CD4-positive, alpha-beta memory T cell (primary cell): Measurements from ENCODE around the gene C11orf98. TPM values are rescaled to one million over a fixed set of nuclear protein-coding genes. Genes with fewer than 3 reads are reported as not detected.

Source experiments
- CTCF ChIA-PET: fragments of 350-600 bp; sonication (Branson Sonifier 250); formaldehyde crosslinking; loops from one replicate; lab custom pipeline; 2021; ENCODE audit warnings: inconsistent platforms; ENCODE audit not compliant: partially characterized antibody; lab: Charles Lee
- POLR2A ChIA-PET: fragments of 350-600 bp; sonication (Branson Sonifier 250); formaldehyde crosslinking; loops from one replicate; lab custom pipeline; 2021; ENCODE audit not compliant: partially characterized antibody; lab: Charles Lee
- DNase-seq, 5 donors: peaks; one replicate each; pipeline versions ENCODE4 v3.0.0 to v3.0.0-alpha.2; 2020 to 2022; ENCODE audit warnings: mixed read lengths in 1 of 5
- H3K27ac ChIP-seq: one replicate; pipeline ENCODE4 v1.7.0; 2013; ENCODE audit warnings: low read depth, low read length
- H3K27me3 ChIP-seq: 2 replicates; pipeline ENCODE4 v1.7.0; 2013; ENCODE audit warnings: mild to moderate bottlenecking, low read length, moderate library complexity; ENCODE audit not compliant: insufficient read depth
- H3K36me3 ChIP-seq: 2 replicates; pipeline ENCODE4 v1.7.0; 2013; ENCODE audit warnings: mild to moderate bottlenecking, low read length, moderate library complexity; ENCODE audit not compliant: insufficient read depth
- H3K4me1 ChIP-seq: 2 replicates; pipeline ENCODE4 v1.7.0; 2013; ENCODE audit warnings: mild to moderate bottlenecking, low read length, moderate library complexity; ENCODE audit not compliant: insufficient read depth
- H3K4me3 ChIP-seq, 2 donors: one replicate each; pipeline ENCODE4 v1.7.0; 2013; ENCODE audit warnings: low read length in 2 of 2, mild to moderate bottlenecking in 1 of 2
- H3K9me3 ChIP-seq, 2 donors: one replicate each; pipeline ENCODE4 v1.7.0; 2013; ENCODE audit warnings: low read length in 2 of 2, control low read depth in 1 of 2; ENCODE audit not compliant: control insufficient read depth in 1 of 2
- H3K27ac Mint-ChIP-seq, 7 donors: one replicate each; pipeline ENCODE4 v1.8.0; 2020 to 2021; ENCODE audit warnings: mixed read lengths in 7 of 7, mild to moderate bottlenecking in 6 of 7, inconsistent platforms in 3 of 7, moderate library complexity in 3 of 7
- H3K27me3 Mint-ChIP-seq, 2 donors: one replicate each; pipeline ENCODE4 v1.8.0; 2020 to 2021; ENCODE audit warnings: mixed read lengths in 2 of 2
- H3K36me3 Mint-ChIP-seq, 2 donors: one replicate each; pipeline ENCODE4 v1.8.0; 2020 to 2021; ENCODE audit warnings: mixed read lengths in 2 of 2, inconsistent platforms in 1 of 2, mild to moderate bottlenecking in 1 of 2
- H3K4me1 Mint-ChIP-seq, 4 donors: one replicate each; pipeline ENCODE4 v1.8.0; 2020 to 2021; ENCODE audit warnings: mixed read lengths in 4 of 4, mild to moderate bottlenecking in 1 of 4
- H3K4me3 Mint-ChIP-seq, 8 donors: one replicate each; pipeline ENCODE4 v1.8.0; 2020 to 2021; ENCODE audit warnings: mixed read lengths in 8 of 8, mild to moderate bottlenecking in 7 of 8, moderate library complexity in 6 of 8, inconsistent platforms in 3 of 8
- H3K9me3 Mint-ChIP-seq, 8 donors: one replicate each; pipeline ENCODE4 v1.8.0; 2020 to 2021; ENCODE audit warnings: mixed read lengths in 8 of 8, mild to moderate bottlenecking in 5 of 8, inconsistent platforms in 3 of 8, moderate library complexity in 1 of 8
- intact Hi-C: fragments of 100-400 bp; cut with micrococcal nuclease; formaldehyde crosslinking; loops from one replicate; pipeline ENCODE4 v1.15.1; 2023
- polyA plus RNA-seq, 2 donors: library from polyadenylated mRNA; unstranded; fragments of 300-500 nt; fragmentation: Illumina TruSeq; gene quantifications; one replicate each; pipeline ENCODE4 v1.2.3, GENCODE V29; 2021
- total RNA-seq, 2 experiments: library from RNA; stranded (reverse); gene quantifications; one replicate each; pipeline ENCODE4 v1.2.3, GENCODE V29; 2021

The C11orf98 gene
- total and polyA plus RNA-seq, 4 experiments from 2014 or later = 48.9 to 94.9 (median 65.5) TPM

GRCh38 chr11:62644220-62644619 lies 20.8 kb downstream of the C11orf98 start:
- Histone ChIP-seq H3K9me3 (no peaks in the 10 kb centered on the region), H3K36me3 (peaks cover 16% of the 10 kb centered on the region), H3K4me1 (peaks cover 49% of the 10 kb centered on the region), H3K27ac (no peak overlapping the region), H3K27me3 (no peaks in the 10 kb centered on the region), H3K4me3 (no peak overlapping the region)
- Mint-ChIP-seq H3K4me1 (peaks cover 20 to 48% (median 34%) of the 10 kb centered on the region in 4 donors), H3K4me3 (peak overlapping the region in 5 of 8 donors; percentile 21 to 64 (median 28)), H3K9me3 (no peaks in the 10 kb centered on the region), H3K27me3 (no peaks in the 10 kb centered on the region), H3K27ac (peak overlapping the region in 6 of 7 donors; percentile 22 to 84 (median 54)), H3K36me3 (peaks cover 8 to 33% of the 10 kb centered on the region in 2 donors)
- POLR2A ChIA-PET = interaction anchor here (0.7 to 11.8 kb wide), 8 partner anchors 9 to 87 kb away, joined by 3 to 162 read pairs (median 8); partner anchors contain the start of genes C11orf98, CSKMT, HNRNPUL2 and INTS5
- CTCF ChIA-PET = interaction anchor here (1.9 kb wide), 1 partner anchor 52 kb away, joined by 5 read pairs; no protein-coding TSS in a partner anchor
- intact Hi-C loops = no loop called here
- no peak for DNase-seq

- POLR2A ChIA-PET = interaction anchor here (1.1 to 2.1 kb wide), 4 partner anchors 9 to 40 kb away, joined by 3 to 8 read pairs (median 6); partner anchors contain the start of genes B3GAT3 and GANAB
- intact Hi-C loops = no loop called here
- no peak overlapping the region for H3K4me3 Mint-ChIP-seq
- Histone ChIP-seq H3K27me3 (no peaks in the 10 kb centered on the region), H3K9me3 (no peaks in the 10 kb centered on the region), H3K36me3 (peaks cover 75% of the 10 kb centered on the region), H3K27ac (no peak overlapping the region), H3K4me1 (peaks cover 5% of the 10 kb centered on the region), H3K4me3 (no peak overlapping the region)
- peak overlapping the region in 5 of 7 donors; percentile 35 to 80 (median 62) for H3K27ac Mint-ChIP-seq
- H3K36me3 Mint-ChIP-seq = peaks cover 70 to 74% of the 10 kb centered on the region in 2 donors
- CTCF ChIA-PET = no interaction called here
- peaks cover 6 to 16% (median 9%) of the 10 kb centered on the region in 4 donors for H3K4me1 Mint-ChIP-seq
- no peaks in the 10 kb centered on the region for H3K27me3 Mint-ChIP-seq
- no peaks in the 10 kb centered on the region for H3K9me3 Mint-ChIP-seq
- DNase-seq = no peak
These were observed 32.5 kb downstream of the C11orf98 start for GRCh38 chr11:62632492-62632891.

GRCh38 chr11:62627713-62628112 lies 37.3 kb downstream of the C11orf98 start:
- Mint-ChIP-seq H3K4me1 (peaks cover 0 to 4% (median 2%) of the 10 kb centered on the region in 4 donors), H3K9me3 (no peaks in the 10 kb centered on the region), H3K27me3 (no peaks in the 10 kb centered on the region), H3K4me3 (no peak overlapping the region), H3K27ac (peak overlapping the region in 6 of 7 donors; percentile 3 to 83 (median 52)), H3K36me3 (peaks cover 53 to 72% of the 10 kb centered on the region in 2 donors)
- H3K27ac ChIP-seq = no peak overlapping the region
- H3K36me3 ChIP-seq = peaks cover 71% of the 10 kb centered on the region
- no peaks in the 10 kb centered on the region for H3K9me3 ChIP-seq
- no peaks in the 10 kb centered on the region for H3K4me1 ChIP-seq
- ChIA-PET POLR2A (interaction anchor here (1.2 to 2.7 kb wide), 2 partner anchors 19 to 25 kb away, joined by 3 to 12 read pairs; partner anchors contain the start of genes GANAB and INTS5), CTCF (interaction anchor here (0.9 kb wide), 1 partner anchor 36 kb away, joined by 4 read pairs; the partner anchor contains the start of gene TUT1)
- intact Hi-C loops = no loop called here
- DNase-seq = no peak
- H3K27me3 ChIP-seq = no peaks in the 10 kb centered on the region
- no peak overlapping the region for H3K4me3 ChIP-seq

GRCh38 chr11:62622476-62623089 lies 42.4 kb downstream of the C11orf98 start:
- H3K4me3 ChIP-seq = no peak overlapping the region
- no peaks in the 10 kb centered on the region for H3K27me3 Mint-ChIP-seq
- peaks cover 26% of the 10 kb centered on the region for H3K36me3 ChIP-seq
- H3K27me3 ChIP-seq = no peaks in the 10 kb centered on the region
- ChIA-PET CTCF (interaction anchor here (0.8 to 2.0 kb wide), 9 partner anchors 11 to 71 kb away, joined by 3 to 23 read pairs (median 4); partner anchors contain the start of genes C11orf98, CSKMT, INTS5 and MTA2), POLR2A (interaction anchor here (0.6 to 8.0 kb wide), 32 partner anchors 9 to 233 kb away, joined by 3 to 114 read pairs (median 8); partner anchors contain the start of genes C11orf98, CSKMT, EEF1G and EML3)
- peaks cover 19 to 29% (median 20%) of the 10 kb centered on the region in 4 donors for H3K4me1 Mint-ChIP-seq
- intact Hi-C loops = loop anchor here (1.0 to 2.0 kb wide), 4 partner anchors 24 to 42 kb away; partner anchors contain the start of genes C11orf98, CSKMT, GANAB and INTS5
- no peak for DNase-seq
- peaks cover 26% of the 10 kb centered on the region for H3K4me1 ChIP-seq
- H3K9me3 ChIP-seq = no peaks in the 10 kb centered on the region
- H3K9me3 Mint-ChIP-seq = no peaks in the 10 kb centered on the region
- peak overlapping the region; percentile 86 to 97 (median 90) for H3K4me3 Mint-ChIP-seq
- H3K36me3 Mint-ChIP-seq = peaks cover 20 to 41% of the 10 kb centered on the region in 2 donors
- peak overlapping the region; percentile 91 to 99 (median 96) for H3K27ac Mint-ChIP-seq
- H3K27ac ChIP-seq = peak overlapping the region; percentile 94

GRCh38 chr11:62621567-62622470 lies 43.2 kb downstream of the C11orf98 start, which contains the start of gene B3GAT3:
Gene B3GAT3 (minus strand): TSS chr11:62621986. CDS start chr11:62621947, 39 bp downstream.
- peaks cover 20% of the 10 kb centered on the region for H3K36me3 ChIP-seq
- Mint-ChIP-seq H3K27ac (peak within 1 kb of the TSS; percentile 91 to 99 (median 98)), H3K36me3 (peaks cover 15 to 38% of the 10 kb centered on the region in 2 donors), H3K4me1 (peaks cover 19 to 29% (median 20%) of the 10 kb centered on the region in 4 donors), H3K9me3 (no peaks in the 10 kb centered on the region), H3K4me3 (peak within 1 kb of the TSS; percentile 89 to 98 (median 95)), H3K27me3 (no peaks in the 10 kb centered on the region)
- DNase-seq = peak; percentile 95 to 99 (median 96)
- H3K4me1 ChIP-seq = peaks cover 26% of the 10 kb centered on the region
- CTCF ChIA-PET = interaction anchor here (0.6 to 2.0 kb wide), 9 partner anchors 20 to 64 kb away, joined by 3 to 23 read pairs (median 3); partner anchors contain the start of genes C11orf98, CSKMT, INTS5 and MTA2
- peak within 1 kb of the TSS; percentile 94 for H3K27ac ChIP-seq
- POLR2A ChIA-PET = interaction anchor here (0.6 to 8.0 kb wide), 36 partner anchors 8 to 234 kb away, joined by 3 to 114 read pairs (median 7); partner anchors contain the start of genes C11orf98, CSKMT, EEF1G and EML3
- intact Hi-C loops = loop anchor here (1.0 to 2.0 kb wide), 5 partner anchors 9 to 43 kb away; partner anchors contain the start of genes C11orf98, CSKMT, GANAB and INTS5
- peak within 1 kb of the TSS; percentile 83 to 89 for H3K4me3 ChIP-seq
- no peaks in the 10 kb centered on the region for H3K27me3 ChIP-seq
- H3K9me3 ChIP-seq = no peaks in the 10 kb centered on the region

GRCh38 chr11:62621027-62621566 lies 43.9 kb downstream of the C11orf98 start:
- intact Hi-C loops = loop anchor here (1.0 kb wide), 1 partner anchor 8 kb away; the partner anchor contains the start of gene ROM1

More at GRCh38 chr11:62621027-62621566, 43.9 kb downstream of the C11orf98 start:
- Histone ChIP-seq H3K9me3 (no peaks in the 10 kb centered on the region), H3K4me3 (peak overlapping the region; percentile 83 to 89), H3K4me1 (peaks cover 26% of the 10 kb centered on the region), H3K36me3 (peaks cover 20% of the 10 kb centered on the region), H3K27ac (peak overlapping the region; percentile 94), H3K27me3 (no peaks in the 10 kb centered on the region)
- Mint-ChIP-seq H3K27me3 (no peaks in the 10 kb centered on the region), H3K4me3 (peak overlapping the region; percentile 89 to 98 (median 95)), H3K4me1 (peaks cover 19 to 29% (median 20%) of the 10 kb centered on the region in 4 donors), H3K36me3 (peaks cover 10 to 36% of the 10 kb centered on the region in 2 donors), H3K27ac (peak overlapping the region; percentile 91 to 99 (median 98)), H3K9me3 (no peaks in the 10 kb centered on the region)
- ChIA-PET CTCF (interaction anchor here (0.6 to 2.0 kb wide), 5 partner anchors 22 to 64 kb away, joined by 3 to 23 read pairs (median 4); partner anchors contain the start of genes INTS5 and TUT1), POLR2A (interaction anchor here (0.6 to 8.0 kb wide), 29 partner anchors 8 to 220 kb away, joined by 3 to 114 read pairs (median 8); partner anchors contain the start of genes C11orf98, CSKMT, EEF1G and EML3)
- no peak for DNase-seq
